ENCODE data around the gene PPIB. TPM values are rescaled to one million over a fixed set of nuclear protein-coding genes. Genes with fewer than 3 reads are reported as not detected.
A peak's percentile ranks its signal among the peaks of the same experiment; 100 is the strongest.
"Not testable (repeated sequence)": the region's sequence is repeated elsewhere in the genome, so short reads cannot be mapped to it uniquely, and the experiment has no call there.

The PPIB gene
- total RNA-seq, 1 donor from 2014 or later = 106 TPM

- peak; percentile 85 for DNase-seq
- intact Hi-C loops (cut with micrococcal nuclease) = no loop called here
- peak; percentile 92 for ATAC-seq
Observed at GRCh38 chr15:64146041-64146440, 16.8 kb downstream of the PPIB start.

DNA sequence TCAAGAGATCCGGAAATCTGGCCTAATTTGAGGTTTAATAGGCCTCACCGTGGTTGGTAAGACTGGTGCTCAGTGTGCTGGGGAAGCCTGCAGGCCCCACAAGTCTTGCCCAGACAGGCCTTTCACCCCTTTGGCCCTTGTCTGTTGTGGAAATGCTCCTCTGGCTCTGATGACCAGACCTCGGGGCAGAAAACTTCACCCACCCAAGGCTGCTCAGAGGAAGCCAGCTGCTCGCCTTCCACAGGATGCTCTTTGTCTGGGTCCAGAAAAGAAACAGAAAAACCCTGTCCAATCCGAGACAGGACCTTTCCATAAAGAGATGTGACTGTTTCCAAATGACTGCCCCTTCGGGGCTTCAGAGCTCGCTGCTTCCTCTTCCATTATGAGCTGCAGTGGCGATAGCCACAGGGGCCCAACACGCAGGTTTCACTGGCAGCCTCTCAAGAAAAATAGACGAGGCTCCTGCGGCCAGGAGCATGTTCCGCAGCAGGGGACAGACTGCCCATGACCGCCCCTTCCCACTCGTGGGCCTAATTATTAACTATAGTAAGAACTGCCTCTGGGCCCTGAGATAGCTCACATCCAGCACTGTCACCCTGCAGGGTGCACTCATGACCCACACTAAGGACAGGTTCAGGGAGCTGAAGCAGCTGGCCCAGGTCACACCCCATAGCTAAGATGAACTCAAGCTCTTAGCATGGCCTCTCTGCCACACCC is 18.1 kb downstream of the PPIB start:
- ATAC-seq (peak; percentile 3), DNase-seq (no peak)

GRCh38 chr15:64144192-64144564 is 18.6 kb downstream of the PPIB start:
- intact Hi-C loops (cut with micrococcal nuclease) = no loop called here
- no peak for DNase-seq
- no peak for ATAC-seq

More for the DNA sequence above, 18.1 kb downstream of the PPIB start:
- intact Hi-C loops (cut with micrococcal nuclease) = no loop called here

DNA sequence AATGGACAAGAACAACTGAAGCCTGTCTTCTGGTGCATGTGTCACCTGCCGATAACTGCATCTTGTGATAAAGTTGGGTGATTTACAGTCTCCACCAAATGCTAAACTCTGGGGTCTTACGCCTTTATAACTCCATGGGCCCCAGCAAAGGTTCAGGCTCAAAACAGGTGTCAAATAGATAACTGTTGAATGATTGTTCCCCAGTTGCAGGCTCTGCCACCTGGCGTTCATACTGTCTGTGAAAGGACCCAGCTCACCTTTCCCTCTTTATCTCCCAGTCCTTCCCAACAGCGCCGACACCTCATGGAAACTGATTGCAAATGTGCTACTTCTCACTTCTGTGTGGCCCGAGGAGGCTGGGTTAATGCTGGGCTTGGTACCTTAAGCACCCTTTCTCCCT is 19.5 kb downstream of the PPIB start:
- intact Hi-C loops (cut with micrococcal nuclease) = no loop called here
- no peak for ATAC-seq

DNA sequence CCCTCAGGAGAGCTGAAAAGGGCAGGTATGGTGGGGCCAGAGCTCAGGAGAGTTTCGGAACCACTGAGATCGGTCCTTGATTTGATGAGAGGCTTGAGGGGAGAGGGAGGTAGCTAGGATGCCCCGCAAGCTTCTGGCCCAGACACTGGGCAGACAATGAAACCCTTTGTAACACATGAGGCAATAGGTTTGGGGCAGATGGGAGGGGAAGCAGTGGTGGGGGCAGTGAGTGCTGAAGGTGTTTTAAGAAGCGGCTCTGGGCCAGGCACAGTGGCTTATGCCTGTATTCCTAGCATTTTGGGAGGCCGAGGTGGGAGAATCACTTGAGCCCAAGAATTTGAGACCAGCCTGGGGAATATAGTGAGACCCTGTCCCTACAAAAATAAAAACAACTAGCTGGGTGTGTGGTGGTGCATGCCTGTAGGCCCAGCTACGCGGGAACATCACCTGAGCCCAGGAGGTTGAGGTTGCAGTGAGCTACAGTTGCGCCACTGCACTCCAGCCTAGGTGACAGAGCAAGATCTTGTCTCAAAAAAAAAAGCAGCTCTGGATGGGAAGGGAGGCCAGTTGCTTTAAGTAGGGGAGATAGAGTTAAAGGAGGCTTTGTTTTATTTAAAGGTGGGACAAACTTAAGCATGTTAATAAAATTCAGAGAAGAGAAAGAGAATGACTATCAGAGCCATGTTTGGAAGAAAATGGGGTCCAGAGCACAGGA is 20.9 kb downstream of the PPIB start:
- intact Hi-C loops (cut with micrococcal nuclease) = no loop called here
- ATAC-seq (no peak), DNase-seq (no peak)

More for the DNA sequence above, 19.5 kb downstream of the PPIB start:
- DNase-seq = no peak

- DNase-seq (no peak), ATAC-seq (no peak)
- intact Hi-C loops (cut with micrococcal nuclease) = no loop called here
Observed at GRCh38 chr15:64138331-64138941, 24.4 kb downstream of the PPIB start.

GRCh38 chr15:64137226-64137833 is 25.5 kb downstream of the PPIB start:
- peak; percentile 60 for ATAC-seq
- intact Hi-C loops (cut with micrococcal nuclease) = no loop called here
- DNase-seq = peak; percentile 49

DNA sequence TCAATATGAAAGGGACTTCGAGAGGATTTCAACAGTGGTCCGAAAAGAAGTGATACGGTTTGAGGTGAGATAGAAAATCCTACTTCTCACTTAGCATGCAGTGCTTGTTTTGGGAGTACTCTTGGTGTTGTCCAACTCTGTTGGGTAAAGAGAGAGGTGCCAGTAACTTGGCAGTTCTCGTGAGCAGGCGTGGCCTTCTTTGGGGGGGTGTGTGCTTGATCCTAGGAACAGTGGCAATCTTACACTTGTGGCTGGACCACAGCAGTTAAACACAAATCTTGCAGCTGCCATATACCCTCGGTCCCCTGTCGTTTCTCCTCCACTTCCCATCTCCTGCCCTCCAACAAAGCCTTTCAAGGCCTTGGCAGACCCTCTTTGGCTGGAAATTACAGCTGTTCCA is 26.5 kb downstream of the PPIB start:
- intact Hi-C loops (cut with micrococcal nuclease) = no loop called here
- DNase-seq (no peak), ATAC-seq (no peak)

DNA sequence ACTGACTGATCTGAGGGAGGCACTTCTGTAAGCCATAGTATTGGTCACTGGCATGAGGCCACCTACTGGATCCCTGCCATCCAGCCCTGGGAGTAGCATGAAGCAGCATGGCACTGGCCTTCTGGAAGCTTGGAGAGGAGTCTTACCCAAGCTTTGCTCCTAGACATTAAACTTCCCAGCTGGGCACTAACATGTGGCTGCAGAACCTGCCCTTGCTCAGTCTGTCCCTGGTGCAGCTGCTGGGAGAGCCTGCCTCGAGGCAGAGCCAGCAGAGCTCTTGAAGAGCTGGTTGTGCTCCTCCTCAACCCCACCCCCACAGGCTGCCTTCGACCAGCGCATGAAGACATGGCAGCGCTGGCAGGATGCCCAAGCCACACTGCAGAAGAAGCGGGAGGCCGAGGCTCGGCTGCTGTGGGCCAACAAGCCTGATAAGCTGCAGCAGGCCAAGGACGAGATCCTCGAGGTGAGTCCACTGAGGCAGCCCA is 28.4 kb downstream of the PPIB start:
- ATAC-seq (peak; percentile 51), DNase-seq (peak; percentile 77)
- intact Hi-C loops (cut with micrococcal nuclease) = no loop called here

DNA sequence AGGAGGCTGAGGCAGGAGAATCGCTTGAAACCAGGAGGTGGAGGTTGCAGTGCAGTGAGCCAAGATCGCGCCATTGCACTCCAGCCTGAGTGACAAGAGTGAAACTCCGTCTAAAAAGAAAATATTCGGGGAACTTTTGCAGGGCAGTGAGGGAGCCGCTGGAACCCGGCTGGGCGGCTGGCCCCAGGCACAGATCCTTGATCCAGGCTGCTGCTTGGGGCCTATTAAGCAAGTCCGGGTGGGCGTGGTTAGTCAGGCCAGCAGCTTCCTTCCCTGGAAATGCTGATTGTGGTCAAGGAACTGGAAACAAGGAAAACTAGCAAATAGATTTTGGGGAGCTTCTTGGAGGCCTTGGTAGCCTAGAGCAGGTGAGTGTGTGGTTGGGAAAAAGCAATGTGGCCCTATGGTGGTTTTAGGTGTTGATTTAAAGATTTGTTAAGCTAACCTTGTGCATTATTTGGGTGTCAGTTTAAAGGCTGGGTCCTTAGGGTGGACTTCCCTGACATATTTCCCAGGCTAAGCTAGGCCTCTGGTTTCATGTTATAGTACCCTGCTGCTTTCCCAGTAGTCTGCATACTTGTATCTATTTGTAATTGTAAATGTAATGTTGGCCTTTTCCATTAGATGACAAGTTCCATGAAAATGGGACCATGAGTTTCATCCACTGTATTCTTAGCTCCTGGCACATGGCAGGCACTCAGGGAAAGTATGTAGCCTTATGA is 29.0 kb downstream of the PPIB start:
- ATAC-seq = no peak
- no peak for DNase-seq
- intact Hi-C loops (cut with micrococcal nuclease) = no loop called here

DNA sequence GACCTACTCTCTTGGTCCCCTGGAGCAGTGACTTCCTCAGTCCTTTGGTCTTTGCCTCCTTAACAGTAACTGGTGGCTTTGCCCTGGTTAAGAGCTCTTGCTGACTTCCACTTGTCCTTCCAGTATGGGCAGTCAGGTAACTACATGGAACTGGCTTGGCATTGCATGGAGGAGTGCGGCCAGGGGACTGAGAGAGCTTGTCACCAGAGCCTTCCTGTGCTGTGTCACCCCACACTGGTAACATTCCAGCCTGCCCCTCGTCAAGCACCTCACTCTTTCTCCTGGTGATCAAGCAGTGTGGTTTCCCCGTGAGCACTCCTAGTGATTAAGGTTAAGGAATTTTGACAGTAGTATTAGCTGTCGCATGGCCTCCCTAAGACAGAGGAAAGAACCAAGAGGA is 30.6 kb downstream of the PPIB start:
- intact Hi-C loops (cut with micrococcal nuclease) = no loop called here
- ATAC-seq (peak; percentile 74), DNase-seq (no peak)

DNA sequence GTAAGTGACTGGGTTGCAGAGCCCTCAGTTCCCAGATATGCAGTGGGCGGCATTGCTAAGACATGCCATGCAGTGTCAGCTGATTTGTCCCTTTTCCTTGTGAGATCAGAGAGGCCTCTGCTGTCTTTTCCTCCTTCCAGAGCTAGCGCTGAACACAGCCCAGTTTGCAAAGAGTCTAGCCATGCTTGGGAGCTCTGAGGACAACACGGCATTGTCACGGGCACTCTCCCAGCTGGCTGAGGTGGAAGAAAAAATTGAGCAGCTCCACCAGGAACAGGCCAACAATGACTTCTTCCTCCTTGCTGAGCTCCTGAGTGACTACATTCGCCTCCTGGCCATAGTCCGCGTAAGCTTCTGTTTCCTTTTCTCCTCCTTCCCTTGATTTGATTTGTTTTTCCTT is 31.3 kb downstream of the PPIB start:
- intact Hi-C loops (cut with micrococcal nuclease) = no loop called here
- DNase-seq = peak; percentile 55
- ATAC-seq = peak; percentile 54

GRCh38 chr15:64130159-64130558 is 32.7 kb downstream of the PPIB start:
- ATAC-seq (no peak), DNase-seq (no peak)
- intact Hi-C loops (cut with micrococcal nuclease) = no loop called here

DNA sequence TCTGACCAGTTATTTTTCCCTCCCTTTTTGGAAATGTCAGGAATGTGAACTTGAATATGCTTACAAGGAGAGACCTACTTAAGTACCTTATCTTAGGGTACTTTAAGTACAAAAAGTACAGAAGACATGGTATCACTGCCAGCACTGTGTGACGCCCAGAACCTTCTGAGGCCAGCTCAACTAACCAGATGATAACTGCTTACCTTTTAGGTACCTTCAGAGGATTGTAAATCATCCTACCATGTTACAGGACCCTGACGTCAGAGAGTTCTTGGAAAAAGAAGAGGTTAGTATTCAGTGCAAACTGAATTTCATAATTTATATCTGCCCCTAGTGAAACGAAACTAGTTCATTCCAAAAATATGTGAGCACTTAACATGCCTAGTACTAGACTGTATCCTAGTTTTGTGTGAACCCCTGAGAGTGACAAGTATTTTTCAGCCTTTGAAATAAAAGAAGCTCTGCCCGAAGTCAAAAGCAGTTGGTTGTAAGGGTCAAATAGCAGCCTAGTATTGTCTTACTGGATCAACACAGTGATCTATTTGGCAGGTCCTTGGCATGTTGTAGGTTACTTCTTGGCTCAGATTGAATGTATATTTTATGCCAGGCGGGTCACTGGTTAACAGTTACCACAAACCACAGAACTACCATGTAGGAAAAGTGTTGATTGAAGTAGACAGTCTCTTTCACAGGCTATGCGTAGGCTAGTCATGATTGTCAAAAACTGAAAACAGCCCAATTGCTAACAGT is 35.1 kb downstream of the PPIB start:
- ATAC-seq (no peak), DNase-seq (no peak)
- intact Hi-C loops (cut with micrococcal nuclease) = no loop called here

- DNase-seq (no peak), ATAC-seq (no peak)
- intact Hi-C loops (cut with micrococcal nuclease) = no loop called here
Observed at GRCh38 chr15:64125978-64126377, 36.8 kb downstream of the PPIB start.

DNA sequence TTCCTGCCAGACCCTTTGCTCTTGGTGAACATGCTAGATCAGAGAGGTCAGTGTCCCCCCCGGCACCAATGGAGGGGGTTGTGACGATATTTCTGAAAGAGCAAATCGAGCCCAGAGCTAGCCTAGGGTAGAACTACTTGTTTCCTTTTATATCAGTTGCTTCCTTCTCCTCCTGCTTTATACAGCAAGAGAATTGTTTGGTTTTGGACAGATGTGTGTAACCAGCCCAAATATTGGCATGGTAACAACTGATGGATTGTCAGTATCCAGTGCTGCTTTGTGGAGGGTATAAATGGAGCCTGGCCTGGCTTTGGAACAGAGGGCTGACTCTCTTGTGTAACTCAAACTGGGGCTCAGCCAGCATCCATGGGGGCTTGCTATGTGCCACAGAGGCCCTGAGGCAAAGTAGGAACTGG is 39.9 kb downstream of the PPIB start:
- intact Hi-C loops (cut with micrococcal nuclease) = no loop called here
- peak; percentile 58 for ATAC-seq
- DNase-seq = no peak

DNA sequence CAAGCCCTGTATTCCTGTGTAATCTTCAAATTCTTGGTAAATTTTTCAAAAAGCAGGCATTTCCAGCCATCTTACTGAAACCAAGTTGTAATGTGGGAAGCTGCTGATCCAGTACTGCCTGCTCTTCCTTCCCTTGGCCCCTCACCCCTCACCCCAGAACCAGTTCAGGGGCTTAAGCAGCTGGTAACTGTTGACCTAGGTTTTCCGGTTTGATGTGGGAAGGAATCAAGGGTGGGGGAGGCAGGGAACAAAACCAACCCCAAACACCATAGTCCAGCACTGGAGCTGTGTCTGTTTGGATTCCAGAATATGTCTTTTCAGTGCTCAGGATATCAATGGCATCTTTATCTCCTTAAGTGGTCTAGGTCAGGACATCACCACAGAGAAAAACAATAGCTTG is 40.4 kb downstream of the PPIB start:
- intact Hi-C loops (cut with micrococcal nuclease) = no loop called here
- no peak for ATAC-seq

DNA sequence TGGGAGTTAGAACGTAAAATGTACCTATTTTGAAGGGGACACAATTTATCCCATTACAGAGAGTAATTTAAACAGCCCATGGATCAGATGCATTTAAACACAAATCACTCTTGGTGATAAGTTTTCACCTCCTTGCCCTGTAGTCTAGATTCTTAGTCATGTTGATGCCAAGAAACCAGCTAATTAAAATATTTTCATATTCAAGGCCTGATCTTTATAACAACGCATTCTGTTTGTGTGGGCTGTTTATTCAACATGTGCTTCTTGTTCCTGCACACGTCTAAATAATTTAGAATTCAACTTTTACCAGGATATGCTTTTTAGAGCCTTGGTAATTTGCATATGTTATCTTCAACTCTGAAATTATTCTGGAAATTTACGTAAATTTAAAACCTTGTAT is 41.2 kb downstream of the PPIB start:
- no peak for DNase-seq
- intact Hi-C loops (cut with micrococcal nuclease) = no loop called here
- no peak for ATAC-seq

More for the DNA sequence above, 40.4 kb downstream of the PPIB start:
- no peak for DNase-seq

GRCh38 chr15:64120322-64120721 is 42.5 kb downstream of the PPIB start:
- intact Hi-C loops (cut with micrococcal nuclease); DNase-seq; ATAC-seq: not testable (repeated sequence)
